Cardiac fibroblast (primary cell): ENCODE data around the gene MARVELD1.
A peak's percentile ranks its signal among the peaks of the same experiment; 100 is the strongest.

Experiments
- DNase-seq, 2 donors: peaks; one replicate each; pipeline versions ENCODE4 v3.0.0 to v3.0.0-alpha.2; 2010; ENCODE audit warnings: low read depth in 2 of 2
- H3K4me3 ChIP-seq, 2 donors: replicated peaks in 1 of 2; 1 replicate in 1 of 2; 2 replicates in 1 of 2; pipeline ENCODE4 v1.5.1; 2011; ENCODE audit warnings: low read depth in 2 of 2, low read length in 2 of 2, mild to moderate bottlenecking in 2 of 2, moderate library complexity in 1 of 2
- CTCF ChIP-seq: IDR thresholded peaks from one replicate; pipeline ENCODE4 v1.5.1; 2011; ENCODE audit warnings: low read depth, mild to moderate bottlenecking, low read length, inconsistent platforms

Gene MARVELD1

GRCh38 chr10:97724341-97724941 is 10.9 kb downstream of the MARVELD1 start:
- no peak for TF ChIP-seq CTCF
- H3K4me3 ChIP-seq, result no peak overlapping the region
- peak; percentile 51 to 88 for DNase-seq

- DNase-seq, result peak; percentile 77 to 92
- no peak for TF ChIP-seq CTCF
- peak overlapping the region; percentile 9 to 19 for H3K4me3 ChIP-seq
Observed at GRCh38 chr10:97726636-97727178, 13.2 kb downstream of the MARVELD1 start.

GRCh38 chr10:97729014-97729413 is 15.5 kb downstream of the MARVELD1 start:
- TF ChIP-seq CTCF, result no peak
- no peak for DNase-seq
- H3K4me3 ChIP-seq, result no peak overlapping the region

GRCh38 chr10:97731346-97732051 is 18.0 kb downstream of the MARVELD1 start:
- peak; percentile 86 for DNase-seq
- TF ChIP-seq CTCF, result peak; percentile 86
- no peak overlapping the region for H3K4me3 ChIP-seq

- no peak for TF ChIP-seq CTCF
- no peak overlapping the region for H3K4me3 ChIP-seq
- no peak for DNase-seq
Observed at GRCh38 chr10:97732052-97732359, 18.5 kb downstream of the MARVELD1 start.

GRCh38 chr10:97733256-97733655 is 19.7 kb downstream of the MARVELD1 start:
- H3K4me3 ChIP-seq, result no peak overlapping the region
- no peak for TF ChIP-seq CTCF
- DNase-seq, result peak in 1 of 2 donors; percentile 37
